B cell (primary cell): ENCODE measurements around the gene RILPL1. TPM values are rescaled to one million over a fixed set of nuclear protein-coding genes. Genes with fewer than 3 reads are reported as not detected.

ENCODE experiments used
- ATAC-seq: fragments of 200-7000 bp; cut with Tn5 transposase; one replicate; pipeline ENCODE4 v1.10.0; 2021; ENCODE audit warnings: low read depth, mild to moderate bottlenecking, moderate number of reproducible peaks, moderate library complexity
- CTCF ChIA-PET: fragments of 350-600 bp; sonication (Branson Sonifier 250); formaldehyde crosslinking; loops from one replicate; lab custom pipeline; 2021; ENCODE audit warnings: antibody characterized with exemption, inconsistent platforms; lab: Charles Lee
- POLR2A ChIA-PET: fragments of 350-600 bp; sonication (Branson Sonifier 250); formaldehyde crosslinking; loops from one replicate; lab custom pipeline; 2021; ENCODE audit warnings: antibody characterized with exemption; lab: Charles Lee
- DNase-seq: peaks from one replicate; pipeline ENCODE4 v3.0.0; 2013
- H2AFZ ChIP-seq: 2 replicates; pipeline ENCODE4 v1.6.1; 2012; ENCODE audit warnings: mild to moderate bottlenecking, low read depth, low read length; ENCODE audit not compliant: insufficient read depth, poor library complexity, severe bottlenecking
- H3K27ac ChIP-seq, 2 donors: 1 replicate in 1 of 2; 2 replicates in 1 of 2; pipeline ENCODE4 v1.5.1; 2012 to 2013; ENCODE audit warnings: low read length in 2 of 2, mild to moderate bottlenecking in 2 of 2, moderate library complexity in 1 of 2
- H3K27me3 ChIP-seq, 4 experiments: fragments of 200-600 bp in 1 of 4; sonication (generic) in 1 of 4; replicated peaks in 1 of 4; 1 replicate in 2 of 4; 2 replicates in 2 of 4; pipeline versions ENCODE4 v1.6.1 to v1.7.0; 2013 to 2016; ENCODE audit warnings: low read length in 3 of 4, mild to moderate bottlenecking in 2 of 4, mixed read lengths in 1 of 4, moderate library complexity in 1 of 4; ENCODE audit not compliant: insufficient read depth in 4 of 4, control insufficient read depth in 3 of 4; ENCODE audit errors: control extremely low read depth in 1 of 4
- H3K36me3 ChIP-seq, 2 experiments: replicated peaks in 1 of 2; 1 replicate in 1 of 2; 2 replicates in 1 of 2; pipeline versions ENCODE4 v1.6.1 to v1.7.1; 2013; ENCODE audit warnings: low read length in 1 of 2; ENCODE audit not compliant: insufficient read depth in 2 of 2, control insufficient read depth in 1 of 2; ENCODE audit errors: control extremely low read depth in 1 of 2, extremely low read depth in 1 of 2
- H3K4me1 ChIP-seq, 2 donors: fragments of 200-600 bp in 1 of 2; sonication (generic) in 1 of 2; 1 replicate in 1 of 2; 2 replicates in 1 of 2; pipeline versions ENCODE4 v1.5.1 to v1.6.1; 2013 to 2017; ENCODE audit warnings: low read length in 2 of 2; ENCODE audit not compliant: control insufficient read depth in 2 of 2, insufficient read depth in 2 of 2
- H3K4me2 ChIP-seq: replicated peaks from 2 replicates; pipeline ENCODE3; 2012; ENCODE audit warnings: mild to moderate bottlenecking, low read depth, low read length; ENCODE audit not compliant: poor library complexity, severe bottlenecking
- H3K4me3 ChIP-seq, 5 experiments: fragments of 200-600 bp in 1 of 5; sonication (generic) in 1 of 5; 1 replicate in 3 of 5; 2 replicates in 2 of 5; pipeline versions ENCODE4 v1.5.1 to v1.7.0; 2011 to 2016; ENCODE audit warnings: low read length in 4 of 5, mild to moderate bottlenecking in 4 of 5, low read depth in 2 of 5, control low read depth in 1 of 5, moderate library complexity in 1 of 5; ENCODE audit not compliant: insufficient read depth in 1 of 5; ENCODE audit errors: control extremely low read depth in 1 of 5, extremely low read depth in 1 of 5
- H3K79me2 ChIP-seq: fragments of 200-600 bp; sonication (generic); one replicate; pipeline ENCODE4 v1.6.0; 2016; ENCODE audit warnings: low read length; ENCODE audit not compliant: control insufficient read depth, insufficient read depth
- H3K9ac ChIP-seq: fragments of 200-600 bp; sonication (generic); 2 replicates; pipeline ENCODE4 v1.6.1; 2017; ENCODE audit warnings: mild to moderate bottlenecking, low read length, moderate library complexity
- H3K9me3 ChIP-seq, 3 donors: one replicate each; pipeline versions ENCODE4 v1.6.1 to v1.7.1; 2013; ENCODE audit warnings: low read length in 2 of 3; ENCODE audit not compliant: control insufficient read depth in 2 of 3, insufficient read depth in 1 of 3; ENCODE audit errors: control extremely low read depth in 1 of 3
- H4K20me1 ChIP-seq: 2 replicates; pipeline ENCODE4 v1.6.0; 2012; ENCODE audit warnings: mild to moderate bottlenecking, low read length; ENCODE audit not compliant: insufficient read depth, control insufficient read depth, poor library complexity, severe bottlenecking
- H3K27ac Mint-ChIP-seq: one replicate; pipeline ENCODE4 v1.8.0; 2021; ENCODE audit warnings: mixed read lengths
- H3K27me3 Mint-ChIP-seq: one replicate; pipeline ENCODE4 v1.8.0; 2021; ENCODE audit warnings: mixed read lengths
- H3K4me1 Mint-ChIP-seq: one replicate; pipeline ENCODE4 v1.8.0; 2021; ENCODE audit warnings: mixed read lengths
- H3K4me3 Mint-ChIP-seq: one replicate; pipeline ENCODE4 v1.8.0; 2021; ENCODE audit warnings: mixed read lengths
- H3K9me3 Mint-ChIP-seq: one replicate; pipeline ENCODE4 v1.8.0; 2022; ENCODE audit warnings: mixed read lengths; ENCODE audit not compliant: insufficient read depth
- EZH2 ChIP-seq: IDR thresholded peaks from 2 replicates; pipeline ENCODE4 v1.6.1; 2012; ENCODE audit warnings: borderline replicate concordance, low read depth, mild to moderate bottlenecking, moderate library complexity, low read length; ENCODE audit not compliant: insufficient read depth, poor library complexity, severe bottlenecking
- WGBS: methylation state at CpG from one replicate; pipeline ENCODE4 v1.1.5; 2013; ENCODE audit warnings: missing lambda C conversion rate; ENCODE audit not compliant: insufficient coverage; 5-methylcytosine and 5-hydroxymethylcytosine counted together
- intact Hi-C: fragments of 100-400 bp; cut with micrococcal nuclease; formaldehyde crosslinking; loops from one replicate; pipeline ENCODE4 v1.10.0; 2022
- polyA plus RNA-seq: library from polyadenylated mRNA; depleted of rRNA; stranded (reverse); fragments of >200 nt; gene quantifications from 2 replicates; pipeline ENCODE4 v1.2.3, GENCODE V29; 2012
- total RNA-seq, 2 donors: library from RNA; stranded (reverse); fragments of 120-200 nt in 1 of 2; gene quantifications; 1 replicate in 1 of 2; 2 replicates in 1 of 2; pipeline versions ENCODE4 v1.2.3 to v1.2.4, GENCODE V29; 2013 to 2022
- TF ChIP-seq, protein P1 (sequence below): fragments of 200-600 bp; IDR thresholded peaks from one replicate; pipeline ENCODE4 v1.8.0; 2022; ENCODE audit warnings: antibody characterized with exemption, mild to moderate bottlenecking

RILPL1 gene
- total and polyA plus RNA-seq, 2 donors (not counting 1 experiment from before 2014, with no cell fraction given) = 2.6 to 2.8 TPM

DNA sequence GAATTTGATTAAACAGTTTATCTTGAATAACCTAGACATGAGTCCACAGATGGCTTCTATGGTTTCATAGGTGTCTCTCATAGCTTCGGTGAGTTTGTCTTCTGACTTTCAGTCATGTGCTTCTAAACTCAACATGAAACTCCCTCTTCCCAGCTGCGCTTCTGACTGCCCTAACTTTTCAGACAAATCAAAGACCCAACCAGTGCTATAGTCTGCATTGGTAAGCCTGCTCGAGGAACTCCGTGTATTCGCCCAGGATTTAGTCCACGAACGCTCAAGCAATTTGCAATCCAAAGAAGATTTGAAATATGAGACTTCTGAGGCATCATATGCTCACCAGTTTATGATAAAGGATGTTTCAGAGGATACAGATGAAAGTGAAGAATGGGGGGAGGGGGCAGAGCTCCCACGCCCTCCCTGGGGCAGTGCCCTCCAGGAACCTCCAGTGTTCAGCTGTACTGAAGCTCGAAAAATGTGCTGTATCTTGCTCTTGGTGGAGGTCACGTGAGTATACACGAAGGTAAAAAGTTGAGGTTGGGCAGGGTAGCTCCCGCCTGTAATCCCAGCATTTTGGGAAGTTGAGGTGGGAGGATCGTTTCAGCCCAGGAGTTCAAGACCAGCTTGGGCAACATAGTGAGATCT is 91.9 kb downstream of the RILPL1 start:
- Mint-ChIP-seq H3K4me3 (peak overlapping the region; percentile 26), H3K27ac (peak overlapping the region; percentile 57), H3K27me3 (no peaks in the 10 kb centered on the region), H3K4me1 (peaks cover 48% of the 10 kb centered on the region), H3K9me3 (no peaks in the 10 kb centered on the region)
- Histone ChIP-seq H3K27ac (no peak overlapping the region), H3K27me3 (no peaks in the 10 kb centered on the region), H3K36me3 (no peaks in the 10 kb centered on the region), H4K20me1 (no peaks in the 10 kb centered on the region), H3K4me1 (peaks cover 21 to 43% of the 10 kb centered on the region in 2 donors), H3K79me2 (peaks cover 6% of the 10 kb centered on the region), H3K4me2 (no peak overlapping the region), H3K9ac (no peak overlapping the region), H3K9me3 (no peaks in the 10 kb centered on the region), H2AFZ (no peak overlapping the region), H3K4me3 (no peak overlapping the region)
- no peak for ATAC-seq
- WGBS = 83% methylated on average over 9 of the region's 13 CpGs
- intact Hi-C loops = no loop called here
- TF ChIP-seq, protein P1, sequence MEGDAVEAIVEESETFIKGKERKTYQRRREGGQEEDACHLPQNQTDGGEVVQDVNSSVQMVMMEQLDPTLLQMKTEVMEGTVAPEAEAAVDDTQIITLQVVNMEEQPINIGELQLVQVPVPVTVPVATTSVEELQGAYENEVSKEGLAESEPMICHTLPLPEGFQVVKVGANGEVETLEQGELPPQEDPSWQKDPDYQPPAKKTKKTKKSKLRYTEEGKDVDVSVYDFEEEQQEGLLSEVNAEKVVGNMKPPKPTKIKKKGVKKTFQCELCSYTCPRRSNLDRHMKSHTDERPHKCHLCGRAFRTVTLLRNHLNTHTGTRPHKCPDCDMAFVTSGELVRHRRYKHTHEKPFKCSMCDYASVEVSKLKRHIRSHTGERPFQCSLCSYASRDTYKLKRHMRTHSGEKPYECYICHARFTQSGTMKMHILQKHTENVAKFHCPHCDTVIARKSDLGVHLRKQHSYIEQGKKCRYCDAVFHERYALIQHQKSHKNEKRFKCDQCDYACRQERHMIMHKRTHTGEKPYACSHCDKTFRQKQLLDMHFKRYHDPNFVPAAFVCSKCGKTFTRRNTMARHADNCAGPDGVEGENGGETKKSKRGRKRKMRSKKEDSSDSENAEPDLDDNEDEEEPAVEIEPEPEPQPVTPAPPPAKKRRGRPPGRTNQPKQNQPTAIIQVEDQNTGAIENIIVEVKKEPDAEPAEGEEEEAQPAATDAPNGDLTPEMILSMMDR = no peak
- TF ChIP-seq EZH2 = no peak
- CTCF ChIA-PET = interaction anchor here (0.7 to 1.2 kb wide), 3 partner anchors 15 to 27 kb away, joined by 3 read pairs; partner anchors contain the start of gene SNRNP35
- no peak for DNase-seq
- POLR2A ChIA-PET = interaction anchor here (0.5 to 0.9 kb wide), 3 partner anchors 11 to 276 kb away, joined by 3 to 5 read pairs (median 3); partner anchors contain the start of gene KMT5A
